HCT116 (cell line): ENCODE results near the gene MYL5. TPM values are rescaled to one million over a fixed set of nuclear protein-coding genes. Genes with fewer than 3 reads are reported as not detected.

ENCODE experiments used
- ATAC-seq: fragments of 200-7000 bp; cut with Tn5 transposase; 2 replicates; pipeline ENCODE4 v1.9.1; 2020; ENCODE audit warnings: mild to moderate bottlenecking, moderate library complexity
- BruUV-seq: library from RNA; stranded (reverse); fragments of 400-500 nt; replicated peaks from 2 replicates; lab custom pipeline; 2021; lab: Mats Ljungman, UMichigan
- CTCF ChIA-PET: fragments of 300-600 bp; sonication (Branson Sonifier 250); formaldehyde crosslinking; loops from one replicate; lab custom pipeline; 2021; ENCODE audit warnings: antibody characterized with exemption; lab: Charles Lee
- POLR2A ChIA-PET: fragments of 300-600, 350-600 bp; sonication (Branson Sonifier 250); formaldehyde crosslinking; loops from one replicate; lab custom pipeline; 2021; ENCODE audit warnings: antibody characterized with exemption; lab: Charles Lee
- RAD21 ChIA-PET, 2 experiments: fragments of 300-600 bp; sonication (Branson Sonifier 250); formaldehyde crosslinking; loops; one replicate each; lab custom pipeline; 2023; ENCODE audit warnings: low total read pairs in 2 of 2; ENCODE audit not compliant: uncharacterized antibody in 2 of 2, unreplicated experiment in 2 of 2, low non-redundant PET in 1 of 2; lab: Charles Lee
- DNase-seq: peaks from one replicate; pipeline ENCODE4 v3.0.0-alpha.2; 2010; ENCODE audit warnings: low read depth, low spot score
- H2AFZ ChIP-seq: fragments of 200-600 bp; shearing (Covaris generic), sonication (generic); 2 replicates; pipeline ENCODE4 v1.6.1; 2017; ENCODE audit warnings: low read depth, mixed run types, mixed read lengths, antibody characterized with exemption, low read length; ENCODE audit not compliant: poor library complexity, severe bottlenecking
- H3K27ac ChIP-seq: 2 replicates; pipeline ENCODE4 v1.5.1; 2012; ENCODE audit warnings: low read depth, low read length
- H3K27me3 ChIP-seq: fragments of 200-600 bp; sonication (generic); 2 replicates; pipeline ENCODE4 v1.6.1; 2016; ENCODE audit warnings: mixed run types, low read length, mixed read lengths; ENCODE audit not compliant: insufficient read depth
- H3K36me3 ChIP-seq, 2 experiments: fragments of 200-500 bp in 1 of 2; fragments of 200-600 bp in 1 of 2; sonication (Bioruptor generic) in 1 of 2; sonication (generic) in 1 of 2; 2 replicates each; pipeline versions ENCODE4 v1.5.1 to v1.6.1; 2014 to 2016; ENCODE audit warnings: low read length in 2 of 2, inconsistent platforms in 1 of 2, mixed read lengths in 1 of 2, mixed run types in 1 of 2; ENCODE audit not compliant: insufficient read depth in 2 of 2, control insufficient read depth in 1 of 2
- H3K4me1 ChIP-seq, 2 experiments: fragments of 200-600 bp in 1 of 2; sonication (generic) in 1 of 2; 2 replicates each; pipeline versions ENCODE4 v1.5.1 to v1.6.1; 2012 to 2017; ENCODE audit warnings: low read length in 2 of 2, inconsistent platforms in 1 of 2, mild to moderate bottlenecking in 1 of 2, mixed read lengths in 1 of 2, mixed run types in 1 of 2, moderate library complexity in 1 of 2; ENCODE audit not compliant: insufficient read depth in 2 of 2, control insufficient read depth in 1 of 2
- H3K4me2 ChIP-seq: fragments of 200-600 bp; sonication (generic); 2 replicates; pipeline ENCODE4 v1.6.1; 2017; ENCODE audit warnings: mixed run types, low read length, mixed read lengths
- H3K4me3 ChIP-seq, 2 experiments: fragments of 200-600 bp in 1 of 2; sonication (generic) in 1 of 2; replicated peaks in 1 of 2; 2 replicates each; pipeline ENCODE4 v1.5.1; 2011 to 2016; ENCODE audit warnings: low read length in 2 of 2, control low read depth in 1 of 2, low read depth in 1 of 2, mild to moderate bottlenecking in 1 of 2, mixed read lengths in 1 of 2, mixed run types in 1 of 2
- H3K79me2 ChIP-seq: fragments of 200-600 bp; sonication (generic); 2 replicates; pipeline ENCODE4 v1.6.1; 2017; ENCODE audit warnings: mild to moderate bottlenecking, mixed run types, low read length, moderate library complexity, mixed read lengths; ENCODE audit not compliant: insufficient read depth
- H3K9ac ChIP-seq: fragments of 200-600 bp; sonication (generic); 2 replicates; pipeline ENCODE4 v1.6.1; 2016; ENCODE audit warnings: low read length, mixed read lengths
- H3K9me2 ChIP-seq: fragments of 200-600 bp; sonication (generic), shearing (Covaris generic); 2 replicates; pipeline ENCODE4 v1.6.1; 2017; ENCODE audit warnings: mixed run types, mild to moderate bottlenecking, moderate library complexity; ENCODE audit not compliant: insufficient read depth
- H3K9me3 ChIP-seq, 2 experiments: fragments of 200-500 bp in 1 of 2; fragments of 200-600 bp in 1 of 2; sonication (Bioruptor generic) in 1 of 2; sonication (generic) in 1 of 2; 2 replicates each; pipeline ENCODE4 v1.6.1; 2014 to 2017; ENCODE audit warnings: low read length in 2 of 2, mixed read lengths in 2 of 2, inconsistent platforms in 1 of 2, low read depth in 1 of 2, mild to moderate bottlenecking in 1 of 2, mixed run types in 1 of 2, moderate library complexity in 1 of 2; ENCODE audit not compliant: control insufficient read depth in 1 of 2, insufficient read depth in 1 of 2
- H4K20me1 ChIP-seq: fragments of 200-600 bp; sonication (generic), shearing (Covaris generic); 2 replicates; pipeline ENCODE4 v1.6.1; 2017; ENCODE audit warnings: mixed run types, mild to moderate bottlenecking, moderate library complexity; ENCODE audit not compliant: insufficient read depth
- ATF3 ChIP-seq: IDR thresholded peaks from 2 replicates; pipeline ENCODE4 v1.6.1; 2012
- CBX3 ChIP-seq: IDR thresholded peaks from 2 replicates; pipeline ENCODE4 v1.6.1; 2012; ENCODE audit warnings: low read depth
- CEBPB ChIP-seq: IDR thresholded peaks from 2 replicates; pipeline ENCODE4 v1.6.1; 2012; ENCODE audit warnings: low read depth
- CTCF ChIP-seq, 3 experiments: fragments of 200-600 bp in 1 of 3; sonication (generic) in 1 of 3; IDR thresholded peaks in 2 of 3; conservative IDR thresholded peaks in 1 of 3; 2 replicates each; pipeline ENCODE4 v1.5.1; 2012 to 2017; ENCODE audit warnings: low read depth in 2 of 3, low read length in 2 of 3, antibody characterized with exemption in 1 of 3, borderline replicate concordance in 1 of 3, control low read depth in 1 of 3, mild to moderate bottlenecking in 1 of 3, mixed read lengths in 1 of 3, mixed run types in 1 of 3, moderate library complexity in 1 of 3; ENCODE audit not compliant: insufficient read depth in 1 of 3
- EGR1 ChIP-seq: IDR thresholded peaks from 2 replicates; pipeline ENCODE4 v1.6.1; 2012; ENCODE audit warnings: low read depth
- ELF1 ChIP-seq: IDR thresholded peaks from 2 replicates; pipeline ENCODE4 v1.6.1; 2012; ENCODE audit warnings: low read depth, borderline replicate concordance
- JUND ChIP-seq: IDR thresholded peaks from 2 replicates; pipeline ENCODE4 v1.6.1; 2012
- MAX ChIP-seq: IDR thresholded peaks from 2 replicates; pipeline ENCODE4 v1.6.1; 2012
- POLR2A ChIP-seq: IDR thresholded peaks from 2 replicates; pipeline ENCODE4 v1.7.0; 2011; ENCODE audit warnings: borderline replicate concordance; ENCODE audit not compliant: insufficient read depth, insufficient read length; ENCODE audit errors: extremely low read depth
- RAD21 ChIP-seq: IDR thresholded peaks from 2 replicates; pipeline ENCODE4 v1.6.1; 2012; ENCODE audit warnings: low read depth, mild to moderate bottlenecking
- SIN3A ChIP-seq: IDR thresholded peaks from 2 replicates; pipeline ENCODE4 v1.6.1; 2012; ENCODE audit warnings: low read depth
- SP1 ChIP-seq: IDR thresholded peaks from 2 replicates; pipeline ENCODE4 v1.6.1; 2012; ENCODE audit warnings: low read depth
- TCF7L2 ChIP-seq: IDR thresholded peaks from 2 replicates; pipeline ENCODE4 v1.7.0; 2011; ENCODE audit warnings: borderline replicate concordance, inconsistent platforms; ENCODE audit not compliant: insufficient read depth, insufficient read length; ENCODE audit errors: extremely low read depth
- YY1 ChIP-seq: IDR thresholded peaks from 2 replicates; pipeline ENCODE4 v1.6.1; 2011; ENCODE audit warnings: low read length, low read depth, moderate library complexity, mild to moderate bottlenecking; ENCODE audit not compliant: insufficient replicate concordance; ENCODE audit errors: extremely low read depth
- ZFX ChIP-seq: fragments of 450-650 bp; IDR thresholded peaks from 2 replicates; pipeline ENCODE4 v1.6.1; 2017
- ZNF274 ChIP-seq: fragments of 200-500 bp; sonication (Bioruptor generic); IDR thresholded peaks from 2 replicates; pipeline ENCODE4 v1.6.1; 2014; ENCODE audit warnings: mild to moderate bottlenecking, low read depth, low read length, inconsistent platforms
- intact Hi-C: fragments of 100-400 bp; cut with micrococcal nuclease; formaldehyde crosslinking; loops from 2 replicates; pipeline ENCODE4 v1.10.0; 2022
- total RNA-seq: library from RNA; stranded (reverse); gene quantifications from one replicate; pipeline ENCODE4 v1.2.1, GENCODE V29; 2021; ENCODE audit not compliant: unreplicated experiment

The MYL5 gene
- total RNA-seq, 1 experiment from 2014 or later, result 14.0 TPM

GRCh38 chr4:649751-650310 is 24.5 kb upstream of the MYL5 start:
- Histone ChIP-seq H3K4me2 (no peak overlapping the region), H3K9me2 (no peaks in the 10 kb centered on the region), H4K20me1 (no peaks in the 10 kb centered on the region), H3K4me3 (no peak overlapping the region), H3K36me3 (no peaks in the 10 kb centered on the region), H3K9me3 (no peaks in the 10 kb centered on the region), H3K79me2 (no peaks in the 10 kb centered on the region), H3K27me3 (no peaks in the 10 kb centered on the region), H3K27ac (no peak overlapping the region), H3K4me1 (no peaks in the 10 kb centered on the region), H3K9ac (no peak overlapping the region), H2AFZ (no peak overlapping the region)
- TF ChIP-seq POLR2A (no peak), SP1 (no peak), ZFX (no peak), CTCF (IDR thresholded peaks at IDR 0.05 in 2 of 3, conservative IDR thresholded peaks at IDR 0.05 in 1 of 3; ENCODE audit: borderline replicate concordance in 1 of 3, insufficient read depth in 1 of 3, low read depth in 2 of 3, low read length in 2 of 3) (no peak), CEBPB (no peak), ATF3 (no peak), SIN3A (no peak), JUND (no peak), RAD21 (no peak), CBX3 (no peak), MAX (no peak), TCF7L2 (no peak), EGR1 (no peak), ZNF274 (no peak), YY1 (no peak), ELF1 (no peak)
- no TSS peak for BruUV-seq
- CTCF ChIA-PET, result no interaction called here
- POLR2A ChIA-PET, result no interaction called here
- RAD21 ChIA-PET, result no interaction called here
- intact Hi-C loops, result no loop called here
- ATAC-seq, result no peak
- DNase-seq, result no peak
